Peyer's patch (tissue), 4 donors: Measurements from ENCODE around the gene MSH4. TPM values are rescaled to one million over a fixed set of nuclear protein-coding genes. Genes with fewer than 3 reads are reported as not detected.
A peak's percentile ranks its signal among the peaks of the same experiment; 100 is the strongest.

ENCODE experiments used
- DNase-seq, 3 donors: peaks; one replicate each; pipeline ENCODE4 v3.0.0-alpha.2; 2017 to 2019
- H3K27ac ChIP-seq, 4 donors: fragments of 200-600 bp; sonication (generic); one replicate each; pipeline ENCODE4 v1.5.1; 2016 to 2019
- H3K27me3 ChIP-seq, 2 donors: fragments of 200-600 bp; sonication (generic); one replicate each; pipeline ENCODE4 v1.5.1; 2019
- H3K36me3 ChIP-seq, 3 donors: fragments of 200-600 bp; sonication (generic); one replicate each; pipeline ENCODE4 v1.5.1; 2016 to 2019
- H3K4me1 ChIP-seq, 4 donors: fragments of 200-600 bp; sonication (generic); one replicate each; pipeline ENCODE4 v1.5.1; 2016 to 2019
- H3K4me3 ChIP-seq, 4 donors: fragments of 200-600 bp; sonication (generic); 1 replicate in 3 of 4; 2 replicates in 1 of 4; pipeline ENCODE4 v1.5.1; 2016 to 2019; ENCODE audit warnings: mild to moderate bottlenecking in 1 of 4
- H3K9me3 ChIP-seq, 4 donors: fragments of 200-600 bp; sonication (generic); one replicate each; pipeline ENCODE4 v1.5.1; 2016 to 2019; ENCODE audit warnings: mild to moderate bottlenecking in 1 of 4
- POLR2A ChIP-seq, 2 donors: fragments of 450-650 bp; IDR thresholded peaks; one replicate each; pipeline ENCODE4 v1.5.1; 2017; ENCODE audit warnings: antibody characterized with exemption in 2 of 2, mild to moderate bottlenecking in 2 of 2, moderate library complexity in 2 of 2
- total RNA-seq, 4 donors: library from RNA; depleted of rRNA; stranded (reverse); fragments of >200 nt; gene quantifications; one replicate each; pipeline ENCODE4 v1.1.0, GENCODE V29; 2016
- TF ChIP-seq, protein P1 (sequence below), 6 experiments: fragments of 450-650 bp in 4 of 6; fragments of 200-600 bp in 2 of 6; sonication (generic) in 1 of 6; IDR thresholded peaks; one replicate each; pipeline ENCODE4 v1.5.1; 2017 to 2019; ENCODE audit warnings: antibody characterized with exemption in 6 of 6, mild to moderate bottlenecking in 3 of 6, moderate library complexity in 1 of 6

MSH4 gene
- total RNA-seq, 4 donors from 2014 or later, result 0.54 TPM; not detected in 3

GRCh38 chr1:75884437-75884836, 87.8 kb downstream of the MSH4 start:
- TF ChIP-seq, protein P1, sequence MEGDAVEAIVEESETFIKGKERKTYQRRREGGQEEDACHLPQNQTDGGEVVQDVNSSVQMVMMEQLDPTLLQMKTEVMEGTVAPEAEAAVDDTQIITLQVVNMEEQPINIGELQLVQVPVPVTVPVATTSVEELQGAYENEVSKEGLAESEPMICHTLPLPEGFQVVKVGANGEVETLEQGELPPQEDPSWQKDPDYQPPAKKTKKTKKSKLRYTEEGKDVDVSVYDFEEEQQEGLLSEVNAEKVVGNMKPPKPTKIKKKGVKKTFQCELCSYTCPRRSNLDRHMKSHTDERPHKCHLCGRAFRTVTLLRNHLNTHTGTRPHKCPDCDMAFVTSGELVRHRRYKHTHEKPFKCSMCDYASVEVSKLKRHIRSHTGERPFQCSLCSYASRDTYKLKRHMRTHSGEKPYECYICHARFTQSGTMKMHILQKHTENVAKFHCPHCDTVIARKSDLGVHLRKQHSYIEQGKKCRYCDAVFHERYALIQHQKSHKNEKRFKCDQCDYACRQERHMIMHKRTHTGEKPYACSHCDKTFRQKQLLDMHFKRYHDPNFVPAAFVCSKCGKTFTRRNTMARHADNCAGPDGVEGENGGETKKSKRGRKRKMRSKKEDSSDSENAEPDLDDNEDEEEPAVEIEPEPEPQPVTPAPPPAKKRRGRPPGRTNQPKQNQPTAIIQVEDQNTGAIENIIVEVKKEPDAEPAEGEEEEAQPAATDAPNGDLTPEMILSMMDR (IDR thresholded peaks at IDR 0.05), result no peak
- no peak for TF ChIP-seq POLR2A (IDR thresholded peaks at IDR 0.05)
- Histone ChIP-seq H3K9me3 (no peaks in the 10 kb centered on the region), H3K27ac (no peak overlapping the region), H3K27me3 (no peaks in the 10 kb centered on the region), H3K4me1 (no peaks in the 10 kb centered on the region), H3K36me3 (no peaks in the 10 kb centered on the region), H3K4me3 (no peak overlapping the region)
- DNase-seq, result no peak

- DNase-seq, result no peak
- Histone ChIP-seq H3K36me3 (no peaks in the 10 kb centered on the region), H3K9me3 (no peaks in the 10 kb centered on the region), H3K27ac (no peak overlapping the region), H3K27me3 (no peaks in the 10 kb centered on the region), H3K4me3 (no peak overlapping the region), H3K4me1 (no peaks in the 10 kb centered on the region)
- TF ChIP-seq POLR2A (IDR thresholded peaks at IDR 0.05), result no peak
- TF ChIP-seq, protein P1 (IDR thresholded peaks at IDR 0.05), result no peak
Measured at GRCh38 chr1:75901371-75901770, 104.7 kb downstream of the MSH4 start.

DNA sequence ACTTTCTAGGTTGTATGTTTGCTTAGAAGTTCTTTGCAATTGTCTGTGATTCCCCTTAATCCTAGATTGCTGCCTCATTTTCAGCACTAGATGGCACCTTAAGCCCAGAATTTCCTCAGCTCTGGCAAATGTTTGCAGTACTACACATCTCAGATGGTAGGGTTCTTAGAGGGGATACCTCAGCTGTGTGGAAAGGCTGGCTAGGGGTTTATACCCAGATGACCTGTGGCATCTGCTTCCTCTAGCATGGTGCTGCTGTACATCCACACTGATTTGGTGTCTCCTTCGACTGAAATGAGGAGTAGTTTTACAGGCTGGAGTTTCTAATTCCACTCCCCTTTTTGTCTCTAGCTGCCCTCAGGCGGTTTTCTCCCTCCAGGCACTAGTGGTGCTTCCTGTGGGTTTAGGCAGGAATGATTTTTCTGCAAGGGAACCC, 112.1 kb downstream of the MSH4 start:
- DNase-seq, result no peak

GRCh38 chr1:75916834-75917233, 120.2 kb downstream of the MSH4 start:
- Histone ChIP-seq H3K4me3 (no peak overlapping the region), H3K36me3 (no peaks in the 10 kb centered on the region), H3K27me3 (no peaks in the 10 kb centered on the region), H3K9me3 (no peaks in the 10 kb centered on the region), H3K4me1 (no peaks in the 10 kb centered on the region), H3K27ac (no peak overlapping the region)
- DNase-seq, result no peak
- no peak for TF ChIP-seq POLR2A (IDR thresholded peaks at IDR 0.05)
- TF ChIP-seq, protein P1 (IDR thresholded peaks at IDR 0.05), result no peak

More for the DNA sequence above, 112.1 kb downstream of the MSH4 start:
- no peak for TF ChIP-seq POLR2A (IDR thresholded peaks at IDR 0.05)
- TF ChIP-seq, protein P1 (IDR thresholded peaks at IDR 0.05), result peak in 1 of 6 experiments; percentile 9
- H3K4me3 ChIP-seq, result no peak overlapping the region
- H3K36me3 ChIP-seq, result no peaks in the 10 kb centered on the region
- no peaks in the 10 kb centered on the region for H3K4me1 ChIP-seq
- H3K9me3 ChIP-seq, result peaks cover 0 to 3% (median 0%) of the 10 kb centered on the region in 4 donors
- H3K27ac ChIP-seq, result no peak overlapping the region
- no peaks in the 10 kb centered on the region for H3K27me3 ChIP-seq

- no peak for TF ChIP-seq POLR2A (IDR thresholded peaks at IDR 0.05)
- TF ChIP-seq, protein P1 (IDR thresholded peaks at IDR 0.05), result no peak
- H3K36me3 ChIP-seq, result no peaks in the 10 kb centered on the region
- DNase-seq, result no peak
- H3K27me3 ChIP-seq, result no peaks in the 10 kb centered on the region
- H3K4me3 ChIP-seq, result no peak overlapping the region
- no peaks in the 10 kb centered on the region for H3K4me1 ChIP-seq
- no peak overlapping the region for H3K27ac ChIP-seq
- H3K9me3 ChIP-seq, result no peaks in the 10 kb centered on the region
Measured at GRCh38 chr1:75922698-75923097, 126.0 kb downstream of the MSH4 start.

DNA sequence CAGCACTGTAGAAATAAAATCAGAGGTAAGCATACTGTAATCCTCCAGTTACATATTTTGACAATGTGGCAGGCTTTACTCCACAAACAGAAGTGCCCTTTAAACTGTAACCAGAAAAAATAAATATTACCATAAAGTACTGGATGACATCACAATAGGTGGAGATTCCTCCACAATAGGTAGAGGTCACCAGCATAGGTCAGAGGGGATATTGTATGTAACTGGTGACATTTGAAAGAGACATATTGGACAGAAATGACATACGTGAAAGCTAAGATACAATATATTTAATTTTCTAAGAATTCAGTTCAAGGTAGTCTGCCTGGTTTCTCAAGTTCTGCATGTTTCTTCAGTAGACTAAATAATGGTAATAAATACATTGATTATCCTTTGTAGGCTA, 135.6 kb downstream of the MSH4 start, which contains the start of gene ASB17:
TSS of gene ASB17 (minus strand) at position 101 of the 400 bp plus-strand sequence. CDS start 113 bp downstream, outside the sequence.
- no peak for DNase-seq
- Histone ChIP-seq H3K4me3 (no peak within 1 kb of the TSS), H3K27me3 (no peaks in the 10 kb centered on the region), H3K9me3 (no peaks in the 10 kb centered on the region), H3K27ac (no peak within 1 kb of the TSS), H3K36me3 (no peaks in the 10 kb centered on the region), H3K4me1 (no peaks in the 10 kb centered on the region)
- TF ChIP-seq, protein P1 (IDR thresholded peaks at IDR 0.05), result no peak
- no peak for TF ChIP-seq POLR2A (IDR thresholded peaks at IDR 0.05)
